Subcutaneous adipose tissue (tissue), 4 donors: Measurements from ENCODE around the gene CNNM4. TPM values are rescaled to one million over a fixed set of nuclear protein-coding genes. Genes with fewer than 3 reads are reported as not detected.

Experiments used
- total RNA-seq, 4 donors: library from RNA; depleted of rRNA; stranded (reverse); fragments of >200 nt; gene quantifications; one replicate each; pipeline ENCODE4 v1.1.0, GENCODE V29; 2016
- TF ChIP-seq, protein P1 (sequence below): fragments of 450-650 bp; IDR thresholded peaks from one replicate; pipeline ENCODE4 v1.5.1; 2016; ENCODE audit warnings: low read depth, mild to moderate bottlenecking, control low read depth, antibody characterized with exemption, moderate library complexity

CNNM4 gene
- total RNA-seq = 1 to 10 TPM; 2.0 to 3.7 (median 2.7) TPM

DNA sequence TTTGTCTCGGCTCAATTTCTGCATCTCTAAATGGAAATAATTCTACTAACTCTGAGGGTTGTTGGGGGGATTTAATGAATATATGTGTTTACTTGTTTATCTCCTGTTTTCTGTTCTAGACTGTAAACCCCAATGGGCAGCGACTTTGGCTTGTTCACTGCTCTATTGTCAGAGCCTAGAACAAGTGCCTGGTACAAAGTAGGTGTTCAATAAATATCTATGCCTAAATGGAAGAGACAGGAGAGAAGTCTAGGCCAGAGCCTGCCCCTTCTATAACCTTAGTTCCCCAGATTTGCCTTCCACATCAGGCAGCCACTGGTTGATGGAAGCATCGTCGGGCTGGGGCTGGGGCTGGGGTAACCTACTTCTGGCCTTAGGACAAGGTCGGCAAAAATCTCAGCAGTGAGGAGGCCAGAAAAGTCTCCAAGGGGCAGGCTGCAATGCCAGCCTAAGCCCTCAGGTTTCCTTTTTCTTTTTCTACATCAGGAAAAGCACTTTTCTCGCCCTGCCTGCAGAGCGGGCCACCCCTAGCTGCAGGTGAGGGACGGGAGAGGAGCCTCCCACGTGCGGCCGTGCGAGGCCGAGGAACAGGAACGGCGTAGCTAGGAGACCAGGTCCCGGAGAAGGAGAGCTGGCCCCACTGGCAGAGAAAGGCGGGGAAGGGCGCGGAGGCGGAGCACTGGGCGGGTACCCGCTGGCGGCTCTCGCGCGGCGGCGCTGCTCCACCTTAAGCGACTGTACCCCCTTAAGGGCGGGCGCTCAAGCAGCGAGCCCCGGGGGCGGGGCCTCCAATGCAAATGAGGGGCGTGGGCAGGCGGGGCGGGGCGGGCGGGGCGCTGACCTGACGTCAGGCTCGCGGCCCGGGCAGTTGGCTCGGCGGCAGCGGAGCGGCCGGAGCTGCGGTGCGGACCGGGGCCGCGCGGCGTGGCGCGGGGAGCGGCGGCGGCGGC, at the start of gene CNNM4:
Gene CNNM4 (plus strand): TSS at position 867 of the 950 bp plus-strand sequence. CDS start 98 bp downstream, outside the sequence.
- TF ChIP-seq, protein P1, sequence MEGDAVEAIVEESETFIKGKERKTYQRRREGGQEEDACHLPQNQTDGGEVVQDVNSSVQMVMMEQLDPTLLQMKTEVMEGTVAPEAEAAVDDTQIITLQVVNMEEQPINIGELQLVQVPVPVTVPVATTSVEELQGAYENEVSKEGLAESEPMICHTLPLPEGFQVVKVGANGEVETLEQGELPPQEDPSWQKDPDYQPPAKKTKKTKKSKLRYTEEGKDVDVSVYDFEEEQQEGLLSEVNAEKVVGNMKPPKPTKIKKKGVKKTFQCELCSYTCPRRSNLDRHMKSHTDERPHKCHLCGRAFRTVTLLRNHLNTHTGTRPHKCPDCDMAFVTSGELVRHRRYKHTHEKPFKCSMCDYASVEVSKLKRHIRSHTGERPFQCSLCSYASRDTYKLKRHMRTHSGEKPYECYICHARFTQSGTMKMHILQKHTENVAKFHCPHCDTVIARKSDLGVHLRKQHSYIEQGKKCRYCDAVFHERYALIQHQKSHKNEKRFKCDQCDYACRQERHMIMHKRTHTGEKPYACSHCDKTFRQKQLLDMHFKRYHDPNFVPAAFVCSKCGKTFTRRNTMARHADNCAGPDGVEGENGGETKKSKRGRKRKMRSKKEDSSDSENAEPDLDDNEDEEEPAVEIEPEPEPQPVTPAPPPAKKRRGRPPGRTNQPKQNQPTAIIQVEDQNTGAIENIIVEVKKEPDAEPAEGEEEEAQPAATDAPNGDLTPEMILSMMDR = no peak

DNA sequence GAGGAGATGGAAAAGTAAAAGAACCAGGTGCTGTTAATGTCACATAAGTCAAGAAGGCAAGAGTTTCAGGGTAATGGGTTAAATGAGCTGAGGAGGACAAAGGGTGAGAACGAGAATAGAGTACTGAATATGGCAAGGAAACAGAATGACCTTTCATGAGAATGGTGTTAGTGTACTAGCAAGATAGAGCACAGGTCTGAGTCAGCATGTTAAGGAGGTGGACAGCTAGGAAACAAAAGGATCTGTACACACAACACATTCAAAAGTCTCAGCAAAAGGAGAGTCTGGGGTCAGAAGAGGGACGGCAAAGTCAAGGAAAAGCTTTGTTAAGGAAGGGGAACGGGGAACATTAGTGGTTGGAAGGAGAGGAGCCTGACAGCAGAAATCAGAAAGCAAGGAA, 49.7 kb upstream of the CNNM4 start:
- TF ChIP-seq, protein P1 = no peak

DNA sequence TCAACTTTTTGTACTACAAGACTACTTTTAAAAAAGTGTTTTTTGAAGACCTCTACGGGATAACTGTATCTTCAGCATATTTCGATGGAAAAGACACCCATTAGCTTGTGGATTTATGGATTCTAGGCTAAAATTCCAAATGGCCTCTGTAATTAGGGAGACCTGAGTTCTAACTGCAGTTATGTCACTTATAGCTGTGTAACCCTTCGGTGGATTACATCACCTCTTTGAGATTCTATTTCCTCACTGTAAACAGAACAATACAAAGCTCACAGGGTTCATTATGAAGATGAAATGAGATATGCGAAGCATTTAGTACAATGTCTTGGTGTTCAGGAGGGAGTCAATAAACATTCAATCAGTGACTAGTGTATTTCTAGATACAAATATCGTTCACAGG, 45.0 kb upstream of the CNNM4 start:
- TF ChIP-seq, protein P1 = no peak

DNA sequence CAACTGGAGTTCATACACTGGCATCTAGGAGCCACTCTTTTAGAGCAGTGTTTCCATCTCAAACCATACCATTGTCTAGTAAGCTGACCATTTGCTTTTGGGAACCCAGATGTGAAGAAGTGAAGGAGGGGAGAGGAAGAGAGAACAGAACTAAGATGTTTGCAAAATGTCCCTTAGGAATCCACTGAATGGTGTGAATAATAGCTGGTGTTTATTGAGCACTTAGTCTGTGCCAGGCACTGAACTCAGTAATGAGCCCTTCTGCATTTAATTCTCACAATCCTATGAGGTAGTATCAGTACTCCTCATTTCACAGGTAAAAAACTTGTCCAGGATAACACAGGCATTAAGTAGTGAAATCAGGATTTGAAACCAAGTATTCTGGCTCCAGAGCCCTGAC, 44.3 kb upstream of the CNNM4 start:
- TF ChIP-seq, protein P1 = no peak

DNA sequence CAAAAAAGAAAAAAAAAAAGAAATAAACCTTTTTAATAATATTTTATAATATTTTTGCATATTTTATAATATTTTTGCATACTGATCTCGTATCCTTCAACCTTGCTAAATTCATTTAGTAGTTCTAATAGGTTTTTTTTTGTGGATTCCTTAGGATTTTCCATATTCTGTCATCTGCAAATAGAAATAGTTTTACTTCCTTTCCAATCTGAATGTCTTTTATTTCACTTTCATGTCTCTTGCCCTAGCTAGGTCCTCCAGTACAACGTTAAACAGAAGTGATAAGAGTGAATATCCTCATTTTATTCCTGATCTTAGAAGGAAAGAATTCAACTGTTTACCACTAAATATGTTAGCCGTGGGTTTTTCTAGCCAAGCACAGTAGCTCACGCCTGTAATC, 34.6 kb upstream of the CNNM4 start:
- TF ChIP-seq, protein P1 = no peak

DNA sequence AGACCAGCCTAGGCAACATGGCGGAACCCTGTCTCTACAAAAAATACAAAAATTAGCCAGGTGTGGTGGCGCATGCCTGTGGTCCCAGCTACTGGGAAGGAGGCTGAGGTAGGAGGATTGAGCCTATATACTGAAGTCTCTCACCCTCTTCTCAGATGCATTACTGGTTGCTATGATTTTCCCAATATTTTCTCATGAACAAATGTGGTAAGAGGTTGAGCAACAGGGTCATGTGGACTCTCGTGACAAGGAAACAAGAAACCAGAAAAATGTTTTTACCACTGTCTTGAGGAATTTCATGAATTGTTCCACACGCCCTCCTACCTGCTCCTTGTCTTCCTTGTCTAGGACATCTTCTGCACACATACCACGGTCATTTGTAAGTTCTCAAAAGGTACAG, 33.3 kb upstream of the CNNM4 start:
- TF ChIP-seq, protein P1 = no peak

DNA sequence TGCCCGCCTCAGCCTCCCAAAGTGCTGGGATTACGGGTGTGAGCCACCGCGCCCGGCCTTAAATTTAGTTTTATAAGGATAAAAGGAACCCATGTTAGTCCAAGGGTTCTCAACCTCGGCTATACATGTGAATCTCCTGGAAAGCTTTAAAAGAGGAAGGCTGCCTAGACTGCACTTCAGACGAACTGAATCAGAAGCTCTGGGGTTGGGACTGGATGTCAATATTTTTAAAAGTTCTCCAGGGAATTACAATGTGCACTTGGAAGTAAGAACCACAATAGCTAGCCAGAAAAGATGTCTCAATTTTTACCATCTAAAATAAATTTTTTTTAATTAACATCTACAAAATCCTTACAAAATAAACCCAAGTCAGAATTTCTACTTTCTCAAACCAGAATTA, 31.0 kb upstream of the CNNM4 start:
- TF ChIP-seq, protein P1 = no peak
